Vagina (tissue), 2 donors: Measurements from ENCODE around the gene ZCCHC7.

ENCODE experiments used
- POLR2A ChIP-seq, 2 donors: fragments of 450-650 bp; IDR thresholded peaks; one replicate each; pipeline ENCODE4 v1.6.1; 2017; ENCODE audit warnings: antibody characterized with exemption in 2 of 2, mild to moderate bottlenecking in 2 of 2, moderate library complexity in 2 of 2
- POLR2AphosphoS5 ChIP-seq, 2 donors: sonication (generic); formaldehyde crosslinking; IDR thresholded peaks; one replicate each; pipeline ENCODE4 v1.9.0; 2017; ENCODE audit warnings: antibody characterized with exemption in 2 of 2, mild to moderate bottlenecking in 2 of 2, low read depth in 1 of 2; ENCODE audit not compliant: insufficient read depth in 1 of 2
- TF ChIP-seq, protein P1 (sequence below), 3 experiments: fragments of 450-650 bp in 2 of 3; fragments of 200-600 bp in 1 of 3; sonication (generic) in 1 of 3; IDR thresholded peaks; one replicate each; pipeline ENCODE4 v1.5.1; 2017 to 2019; ENCODE audit warnings: antibody characterized with exemption in 3 of 3, mild to moderate bottlenecking in 2 of 3, moderate library complexity in 2 of 3

- TF ChIP-seq, protein P1, sequence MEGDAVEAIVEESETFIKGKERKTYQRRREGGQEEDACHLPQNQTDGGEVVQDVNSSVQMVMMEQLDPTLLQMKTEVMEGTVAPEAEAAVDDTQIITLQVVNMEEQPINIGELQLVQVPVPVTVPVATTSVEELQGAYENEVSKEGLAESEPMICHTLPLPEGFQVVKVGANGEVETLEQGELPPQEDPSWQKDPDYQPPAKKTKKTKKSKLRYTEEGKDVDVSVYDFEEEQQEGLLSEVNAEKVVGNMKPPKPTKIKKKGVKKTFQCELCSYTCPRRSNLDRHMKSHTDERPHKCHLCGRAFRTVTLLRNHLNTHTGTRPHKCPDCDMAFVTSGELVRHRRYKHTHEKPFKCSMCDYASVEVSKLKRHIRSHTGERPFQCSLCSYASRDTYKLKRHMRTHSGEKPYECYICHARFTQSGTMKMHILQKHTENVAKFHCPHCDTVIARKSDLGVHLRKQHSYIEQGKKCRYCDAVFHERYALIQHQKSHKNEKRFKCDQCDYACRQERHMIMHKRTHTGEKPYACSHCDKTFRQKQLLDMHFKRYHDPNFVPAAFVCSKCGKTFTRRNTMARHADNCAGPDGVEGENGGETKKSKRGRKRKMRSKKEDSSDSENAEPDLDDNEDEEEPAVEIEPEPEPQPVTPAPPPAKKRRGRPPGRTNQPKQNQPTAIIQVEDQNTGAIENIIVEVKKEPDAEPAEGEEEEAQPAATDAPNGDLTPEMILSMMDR (IDR thresholded peaks at IDR 0.05): no peak
- TF ChIP-seq POLR2A (IDR thresholded peaks at IDR 0.05) (no peak), POLR2AphosphoS5 (IDR thresholded peaks at IDR 0.05; ENCODE audit: insufficient read depth in 1 of 2, low read depth in 1 of 2) (no peak)
Observed at GRCh38 chr9:37386988-37387387, 266.6 kb downstream of the ZCCHC7 start.
